Peyer's patch (tissue), 4 donors: ENCODE data around the gene GARIN3. TPM values are rescaled to one million over a fixed set of nuclear protein-coding genes. Genes with fewer than 3 reads are reported as not detected.

ENCODE experiments used
- DNase-seq, 3 donors: peaks; one replicate each; pipeline ENCODE4 v3.0.0-alpha.2; 2017 to 2019
- H3K27ac ChIP-seq, 4 donors: fragments of 200-600 bp; sonication (generic); one replicate each; pipeline ENCODE4 v1.5.1; 2016 to 2019
- H3K27me3 ChIP-seq, 2 donors: fragments of 200-600 bp; sonication (generic); one replicate each; pipeline ENCODE4 v1.5.1; 2019
- H3K36me3 ChIP-seq, 3 donors: fragments of 200-600 bp; sonication (generic); one replicate each; pipeline ENCODE4 v1.5.1; 2016 to 2019
- H3K4me1 ChIP-seq, 4 donors: fragments of 200-600 bp; sonication (generic); one replicate each; pipeline ENCODE4 v1.5.1; 2016 to 2019
- H3K4me3 ChIP-seq, 4 donors: fragments of 200-600 bp; sonication (generic); 1 replicate in 3 of 4; 2 replicates in 1 of 4; pipeline ENCODE4 v1.5.1; 2016 to 2019; ENCODE audit warnings: mild to moderate bottlenecking in 1 of 4
- H3K9me3 ChIP-seq, 4 donors: fragments of 200-600 bp; sonication (generic); one replicate each; pipeline ENCODE4 v1.5.1; 2016 to 2019; ENCODE audit warnings: mild to moderate bottlenecking in 1 of 4
- CTCF ChIP-seq, 6 experiments: fragments of 450-650 bp in 4 of 6; fragments of 200-600 bp in 2 of 6; sonication (generic) in 1 of 6; IDR thresholded peaks; one replicate each; pipeline ENCODE4 v1.5.1; 2017 to 2019; ENCODE audit warnings: antibody characterized with exemption in 6 of 6, mild to moderate bottlenecking in 3 of 6, moderate library complexity in 1 of 6
- POLR2A ChIP-seq, 2 donors: fragments of 450-650 bp; IDR thresholded peaks; one replicate each; pipeline ENCODE4 v1.5.1; 2017; ENCODE audit warnings: antibody characterized with exemption in 2 of 2, mild to moderate bottlenecking in 2 of 2, moderate library complexity in 2 of 2
- total RNA-seq, 4 donors: library from RNA; depleted of rRNA; stranded (reverse); fragments of >200 nt; gene quantifications; one replicate each; pipeline ENCODE4 v1.1.0, GENCODE V29; 2016

The GARIN3 gene
- total RNA-seq, 4 donors from 2014 or later = not detected

DNA sequence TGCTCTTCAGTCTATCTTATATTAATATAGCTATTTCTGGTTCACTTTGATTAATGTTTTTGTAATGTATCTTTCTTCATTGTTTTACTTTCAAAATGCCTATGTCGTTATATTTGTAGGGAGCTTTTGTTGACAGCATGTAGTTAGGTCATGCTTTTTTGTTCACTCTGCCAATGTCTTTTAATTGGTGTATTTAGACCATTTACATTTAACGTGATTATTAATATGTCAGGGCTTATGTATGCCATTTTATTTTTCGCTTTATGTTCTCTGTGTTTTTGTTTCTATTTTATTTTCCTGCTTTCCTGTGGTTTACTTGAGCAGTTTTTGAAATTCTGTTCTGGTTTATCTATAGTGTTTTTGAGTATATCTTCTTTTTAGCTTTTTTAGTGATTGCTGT, 10.8 kb downstream of the GARIN3 start:
- Histone ChIP-seq H3K27ac (no peak overlapping the region), H3K27me3 (no peaks in the 10 kb centered on the region), H3K9me3 (no peaks in the 10 kb centered on the region), H3K4me1 (no peaks in the 10 kb centered on the region), H3K36me3 (no peaks in the 10 kb centered on the region), H3K4me3 (no peak overlapping the region)
- DNase-seq = no peak
- TF ChIP-seq CTCF (IDR thresholded peaks at IDR 0.05) = no peak
- TF ChIP-seq POLR2A (IDR thresholded peaks at IDR 0.05) = no peak

DNA sequence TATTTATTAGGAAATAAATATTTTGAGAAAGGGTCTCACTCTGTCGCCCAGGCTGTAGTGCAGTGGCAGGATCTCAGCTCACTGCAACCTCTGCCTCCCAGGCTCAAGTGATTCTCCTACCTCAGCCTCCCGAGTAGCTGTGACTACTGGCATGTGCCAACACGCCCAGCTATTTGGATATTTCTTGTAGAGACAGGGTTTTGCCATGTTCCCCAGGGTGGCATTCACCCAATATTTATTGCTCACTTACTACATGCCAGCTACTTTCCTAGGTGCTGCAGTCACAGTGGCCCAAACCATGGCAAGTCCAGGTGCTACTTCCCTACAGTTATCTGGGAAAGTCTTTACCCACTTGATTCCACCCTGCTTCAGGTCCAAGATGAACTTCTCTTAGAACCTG, 15.1 kb downstream of the GARIN3 start:
- Histone ChIP-seq H3K4me3 (no peak overlapping the region), H3K4me1 (no peaks in the 10 kb centered on the region), H3K27me3 (no peaks in the 10 kb centered on the region), H3K36me3 (no peaks in the 10 kb centered on the region), H3K27ac (no peak overlapping the region), H3K9me3 (no peaks in the 10 kb centered on the region)
- TF ChIP-seq POLR2A (IDR thresholded peaks at IDR 0.05) (no peak), CTCF (IDR thresholded peaks at IDR 0.05) (no peak)
- DNase-seq = no peak

GRCh38 chr5:157148734-157149615, 17.1 kb downstream of the GARIN3 start:
- H3K4me1 ChIP-seq = no peaks in the 10 kb centered on the region
- TF ChIP-seq POLR2A (IDR thresholded peaks at IDR 0.05) = no peak
- TF ChIP-seq CTCF (IDR thresholded peaks at IDR 0.05) = peak; percentile 77 to 89 (median 84)
- peak in 2 of 3 donors; percentile 77 to 90 for DNase-seq

DNA sequence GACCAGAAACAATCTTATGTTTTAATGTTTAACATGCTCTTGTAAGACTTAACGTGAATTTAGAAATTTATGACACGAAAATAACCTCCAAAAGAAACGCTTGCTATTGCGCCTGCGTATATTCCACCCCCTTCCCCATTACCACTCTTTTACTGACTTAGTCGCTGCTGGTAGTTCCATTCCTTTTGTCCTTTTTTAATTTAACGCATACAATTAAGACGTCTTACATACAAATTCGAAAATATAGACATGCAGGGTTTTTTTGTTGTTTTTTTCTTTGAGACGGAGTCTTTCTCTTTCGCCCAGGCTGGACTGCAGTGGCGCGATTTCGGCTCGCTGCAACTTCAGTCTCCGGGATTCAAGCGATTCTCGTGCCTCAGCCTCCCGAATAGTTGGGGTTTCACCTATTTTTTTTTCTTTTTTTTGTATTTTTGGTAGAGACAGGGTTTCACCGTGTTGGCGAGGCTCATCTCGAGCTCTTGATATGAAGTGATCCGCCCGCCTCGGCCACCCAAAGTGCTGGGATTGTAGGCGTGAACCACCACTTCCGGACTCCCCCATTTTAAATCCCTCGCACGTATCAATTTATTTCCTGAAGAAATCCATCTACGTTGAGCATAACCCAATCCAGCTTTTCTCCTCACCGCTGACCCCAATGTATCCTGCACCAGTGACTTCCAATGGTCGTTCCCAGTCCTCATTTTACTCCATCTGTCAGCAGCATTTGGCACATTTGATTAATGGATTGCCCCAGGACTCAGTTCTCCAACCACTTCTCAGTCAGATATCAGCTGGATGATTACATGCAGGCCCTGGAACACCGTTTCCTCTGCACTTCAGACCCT, 22.7 kb downstream of the GARIN3 start:
- TF ChIP-seq CTCF (IDR thresholded peaks at IDR 0.05) (no peak), POLR2A (IDR thresholded peaks at IDR 0.05) (no peak)
- no peaks in the 10 kb centered on the region for H3K9me3 ChIP-seq

More at GRCh38 chr5:157148734-157149615, 17.1 kb downstream of the GARIN3 start:
- H3K9me3 ChIP-seq = no peaks in the 10 kb centered on the region
- H3K4me3 ChIP-seq = no peak overlapping the region
- no peaks in the 10 kb centered on the region for H3K27me3 ChIP-seq
- no peaks in the 10 kb centered on the region for H3K36me3 ChIP-seq
- no peak overlapping the region for H3K27ac ChIP-seq

GRCh38 chr5:157142317-157143126, 23.5 kb downstream of the GARIN3 start, which contains the start of gene MED7:
Gene MED7, minus strand, starts transcription at chr5:157142865. Its CDS starts 3,434 bp downstream, at chr5:157139431.
- Histone ChIP-seq H3K36me3 (peaks cover 0 to 12% (median 0%) of the 10 kb centered on the region in 3 donors), H3K27me3 (no peaks in the 10 kb centered on the region), H3K4me3 (peak within 1 kb of the TSS; percentile 62 to 98 (median 83)), H3K27ac (peak within 1 kb of the TSS; percentile 75 to 95 (median 91)), H3K4me1 (peaks cover 0 to 16% (median 0%) of the 10 kb centered on the region in 4 donors), H3K9me3 (no peaks in the 10 kb centered on the region)
- DNase-seq = peak; percentile 87 to 97 (median 91)
- TF ChIP-seq POLR2A (IDR thresholded peaks at IDR 0.05) (peak; percentile 60 to 80), CTCF (IDR thresholded peaks at IDR 0.05) (no peak)

More for the DNA sequence above, 22.7 kb downstream of the GARIN3 start:
- Histone ChIP-seq H3K4me3 (peak overlapping the region; percentile 62 to 98 (median 83)), H3K4me1 (peaks cover 0 to 16% (median 0%) of the 10 kb centered on the region in 4 donors), H3K27ac (peak overlapping the region; percentile 75 to 95 (median 91)), H3K27me3 (no peaks in the 10 kb centered on the region), H3K36me3 (peaks cover 0 to 4% (median 0%) of the 10 kb centered on the region in 3 donors)
- DNase-seq = peak; percentile 48 to 74 (median 71)
